Epithelial cell of proximal tubule (primary cell): ENCODE data around the gene CFAP221. TPM values are rescaled to one million over a fixed set of nuclear protein-coding genes. Genes with fewer than 3 reads are reported as not detected.

Source experiments
- DNase-seq: peaks from one replicate; pipeline ENCODE4 v3.0.0-alpha.2; 2011; ENCODE audit warnings: low read depth
- H3K4me3 ChIP-seq: 2 replicates; pipeline ENCODE4 v1.5.1; 2011; ENCODE audit warnings: low read depth, mild to moderate bottlenecking, low read length
- total RNA-seq: library from RNA; depleted of rRNA; stranded (reverse); fragments of >200 nt; gene quantifications from 2 replicates; pipeline ENCODE4 v1.2.3, GENCODE V29; 2015
- TF ChIP-seq, protein P1 (sequence below): conservative IDR thresholded peaks from 2 replicates; pipeline ENCODE4 v1.5.1; 2012; ENCODE audit warnings: low read depth, mild to moderate bottlenecking, low read length

Gene CFAP221
- total RNA-seq, 1 donor from 2014 or later, result not detected

GRCh38 chr2:119681868-119682220 lies 137.6 kb downstream of the CFAP221 start:
- TF ChIP-seq, protein P1, sequence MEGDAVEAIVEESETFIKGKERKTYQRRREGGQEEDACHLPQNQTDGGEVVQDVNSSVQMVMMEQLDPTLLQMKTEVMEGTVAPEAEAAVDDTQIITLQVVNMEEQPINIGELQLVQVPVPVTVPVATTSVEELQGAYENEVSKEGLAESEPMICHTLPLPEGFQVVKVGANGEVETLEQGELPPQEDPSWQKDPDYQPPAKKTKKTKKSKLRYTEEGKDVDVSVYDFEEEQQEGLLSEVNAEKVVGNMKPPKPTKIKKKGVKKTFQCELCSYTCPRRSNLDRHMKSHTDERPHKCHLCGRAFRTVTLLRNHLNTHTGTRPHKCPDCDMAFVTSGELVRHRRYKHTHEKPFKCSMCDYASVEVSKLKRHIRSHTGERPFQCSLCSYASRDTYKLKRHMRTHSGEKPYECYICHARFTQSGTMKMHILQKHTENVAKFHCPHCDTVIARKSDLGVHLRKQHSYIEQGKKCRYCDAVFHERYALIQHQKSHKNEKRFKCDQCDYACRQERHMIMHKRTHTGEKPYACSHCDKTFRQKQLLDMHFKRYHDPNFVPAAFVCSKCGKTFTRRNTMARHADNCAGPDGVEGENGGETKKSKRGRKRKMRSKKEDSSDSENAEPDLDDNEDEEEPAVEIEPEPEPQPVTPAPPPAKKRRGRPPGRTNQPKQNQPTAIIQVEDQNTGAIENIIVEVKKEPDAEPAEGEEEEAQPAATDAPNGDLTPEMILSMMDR, result no peak

GRCh38 chr2:119682578-119682977 lies 138.3 kb downstream of the CFAP221 start:
- TF ChIP-seq, protein P1, result no peak
- no peak overlapping the region for H3K4me3 ChIP-seq
- DNase-seq, result no peak

More at GRCh38 chr2:119681868-119682220, 137.6 kb downstream of the CFAP221 start:
- no peak overlapping the region for H3K4me3 ChIP-seq
- DNase-seq, result no peak

DNA sequence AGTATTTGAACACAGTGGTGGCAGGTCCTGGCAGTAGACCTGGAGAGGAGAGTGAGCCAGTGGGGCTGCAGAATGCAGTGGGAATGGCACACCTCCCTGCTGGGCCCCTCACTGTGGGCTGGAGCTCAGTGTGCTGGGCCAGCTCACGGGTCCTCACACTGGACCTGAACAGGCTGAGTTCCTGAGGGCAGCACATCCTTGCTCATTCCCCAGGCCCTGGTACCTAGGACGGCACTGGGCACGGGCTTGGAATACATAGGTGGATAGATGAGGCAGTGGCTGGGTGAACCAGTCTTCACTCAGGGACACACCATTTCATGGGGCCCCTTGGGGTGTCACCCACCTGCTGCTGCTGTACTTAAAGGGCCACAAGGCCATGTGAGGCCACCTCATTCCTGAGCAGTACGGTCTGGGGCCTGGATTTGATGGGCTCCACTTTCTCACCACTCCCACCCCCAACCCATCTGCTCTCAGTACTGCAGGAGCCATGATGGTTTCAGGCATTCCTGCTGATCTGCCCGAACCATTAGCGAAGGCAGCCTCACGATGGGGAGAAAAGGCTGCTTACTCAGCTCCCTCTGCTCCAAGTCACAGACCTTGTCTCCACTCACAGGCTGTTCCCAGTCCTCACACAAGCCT lies 138.9 kb downstream of the CFAP221 start:
- TF ChIP-seq, protein P1, result no peak
- no peak overlapping the region for H3K4me3 ChIP-seq
- no peak for DNase-seq

GRCh38 chr2:119683713-119684443 lies 139.6 kb downstream of the CFAP221 start:
- TF ChIP-seq, protein P1, result no peak
- DNase-seq, result no peak
- H3K4me3 ChIP-seq, result peak overlapping the region; percentile 1

DNA sequence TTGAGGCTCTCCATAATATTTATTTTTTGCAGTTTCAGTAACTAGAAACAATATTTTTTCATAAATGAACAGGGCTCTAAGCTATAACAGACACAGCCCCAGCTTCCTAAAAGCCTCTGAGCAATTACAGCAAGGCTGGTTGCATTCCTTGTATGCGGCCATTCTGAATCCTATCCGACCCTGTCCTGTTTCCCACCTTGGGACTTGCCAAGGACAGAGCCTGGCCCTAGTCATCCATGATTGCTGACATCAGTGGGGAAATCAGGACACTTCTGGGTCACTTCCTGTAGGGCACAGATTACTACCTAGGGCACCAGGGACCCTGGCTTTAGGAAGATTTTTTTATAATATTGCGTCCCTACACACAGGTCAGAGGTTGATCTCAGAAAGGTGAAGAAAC lies 140.3 kb downstream of the CFAP221 start:
- TF ChIP-seq, protein P1, result no peak
- no peak overlapping the region for H3K4me3 ChIP-seq
- no peak for DNase-seq

- TF ChIP-seq, protein P1, result no peak
- H3K4me3 ChIP-seq, result no peak overlapping the region
- no peak for DNase-seq
Measured at GRCh38 chr2:119688616-119689015, 144.4 kb downstream of the CFAP221 start.

GRCh38 chr2:119689218-119689617 lies 145.0 kb downstream of the CFAP221 start:
- no peak for DNase-seq
- no peak overlapping the region for H3K4me3 ChIP-seq
- TF ChIP-seq, protein P1, result no peak
